IMR-90 (cell line): ENCODE data around the gene FBXW5.

ENCODE experiments used
- CTCF ChIP-seq: conservative IDR thresholded peaks from 2 replicates; pipeline ENCODE4 v1.5.1; 2012; ENCODE audit warnings: mild to moderate bottlenecking, low read depth, low read length, improper control_type of control experiment
- POLR2A ChIP-seq: IDR thresholded peaks from 2 replicates; pipeline ENCODE4 v1.6.1; 2012; ENCODE audit warnings: mild to moderate bottlenecking, low read depth, low read length

- TF ChIP-seq POLR2A (no peak), CTCF (no peak)
Measured at GRCh38 chr9:136910901-136911245, 33.7 kb downstream of the FBXW5 start.
